Activated naive CD4-positive, alpha-beta T cell treated with Interleukin-2 at 50 U/mL for 16 hours (primary cell): ENCODE measurements around the gene PRODH.
"Not testable (repeated sequence)": the region's sequence is repeated elsewhere in the genome, so short reads cannot be mapped to it uniquely, and the experiment has no call there.

Experiments used
- DNase-seq: peaks from one replicate; pipeline ENCODE4 v3.0.0-alpha.2; 2020

PRODH gene

GRCh38 chr22:18967391-18968010 lies 31.4 kb upstream of the PRODH start:
- DNase-seq: not testable (repeated sequence)

DNA sequence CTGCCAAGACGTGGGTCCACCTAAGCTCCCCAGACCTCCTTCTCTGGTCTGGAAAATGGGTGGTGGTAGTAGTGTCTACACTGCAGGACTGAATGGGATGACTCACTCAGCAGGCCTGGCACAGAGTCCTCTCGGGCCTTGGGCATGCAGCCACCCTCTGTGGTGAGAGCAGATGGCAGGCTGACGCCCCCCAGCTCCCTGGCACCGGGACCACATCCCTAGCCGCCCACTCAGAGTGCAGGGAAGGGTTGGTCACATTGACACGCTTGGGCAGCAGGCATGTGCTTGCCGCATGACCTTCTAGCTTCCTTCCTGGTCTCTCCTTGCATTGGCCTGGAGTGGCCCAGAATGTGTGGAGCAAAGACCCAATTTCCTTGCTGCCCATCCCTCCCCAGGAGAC lies 30.7 kb upstream of the PRODH start:
- DNase-seq: no peak

DNA sequence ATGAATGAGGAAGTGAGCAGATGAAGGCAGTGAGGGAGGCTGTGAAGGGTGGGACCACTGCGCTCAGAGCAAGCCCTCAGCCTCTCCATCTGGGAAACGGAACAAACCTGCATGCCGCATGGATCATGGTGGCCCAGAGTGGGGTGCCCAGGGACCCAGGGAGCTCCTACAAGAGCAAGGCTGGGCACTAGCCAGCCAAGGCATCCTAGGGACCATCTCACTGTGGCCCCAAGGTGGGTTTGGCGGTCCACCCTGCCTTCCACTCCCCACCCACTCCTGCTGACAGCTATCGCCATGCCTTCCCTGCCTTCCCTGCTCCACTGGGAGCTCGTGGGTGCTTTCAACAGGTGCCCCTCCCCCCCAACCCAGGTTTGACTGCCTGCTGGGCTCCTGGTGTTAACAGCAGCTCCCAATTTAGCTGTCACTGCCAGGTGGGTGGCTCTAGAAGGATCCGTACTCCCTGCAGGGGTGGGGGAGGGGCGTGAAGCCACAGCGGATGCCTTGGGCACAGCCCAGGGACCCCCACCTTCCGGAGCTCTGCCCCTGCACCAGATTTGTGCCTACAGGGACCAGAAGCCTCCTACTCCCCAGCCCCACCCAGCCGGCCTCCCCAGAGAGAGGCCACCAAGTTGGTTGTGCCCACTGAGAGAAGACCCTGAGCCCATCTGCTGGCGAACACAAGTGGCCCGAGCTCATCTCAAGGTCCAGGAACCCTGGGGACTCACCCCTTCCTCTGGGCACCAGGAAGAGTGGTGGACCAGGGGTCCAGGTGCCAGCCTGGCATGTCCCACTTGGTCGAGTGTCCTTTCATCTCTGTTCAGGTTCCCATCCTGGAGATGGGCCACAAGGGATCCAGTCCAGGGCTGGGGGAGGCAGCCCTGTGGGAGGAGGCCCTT lies 29.7 kb upstream of the PRODH start:
- DNase-seq: no peak

- not testable (repeated sequence) for DNase-seq
These were observed 28.6 kb upstream of the PRODH start for GRCh38 chr22:18964501-18965265.

- DNase-seq: not testable (repeated sequence)
These were observed 28.0 kb upstream of the PRODH start for GRCh38 chr22:18964051-18964450.

DNA sequence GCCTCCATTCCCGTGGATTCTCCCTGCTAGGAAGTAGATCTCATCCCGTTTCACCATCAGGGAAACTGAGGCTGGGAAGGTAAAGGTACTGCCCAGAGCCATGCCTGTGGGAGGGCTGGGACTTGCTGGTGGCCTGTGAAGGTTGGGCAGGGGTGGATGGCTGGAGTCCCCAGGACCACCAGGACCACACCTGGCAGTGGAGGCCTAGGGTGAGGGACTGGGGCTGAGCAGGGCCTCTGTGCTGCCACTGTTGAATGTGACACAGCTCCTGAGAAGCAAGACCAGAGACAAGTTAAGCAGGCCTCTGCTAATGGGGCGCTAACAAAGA lies 26.2 kb upstream of the PRODH start:
- no peak for DNase-seq

DNA sequence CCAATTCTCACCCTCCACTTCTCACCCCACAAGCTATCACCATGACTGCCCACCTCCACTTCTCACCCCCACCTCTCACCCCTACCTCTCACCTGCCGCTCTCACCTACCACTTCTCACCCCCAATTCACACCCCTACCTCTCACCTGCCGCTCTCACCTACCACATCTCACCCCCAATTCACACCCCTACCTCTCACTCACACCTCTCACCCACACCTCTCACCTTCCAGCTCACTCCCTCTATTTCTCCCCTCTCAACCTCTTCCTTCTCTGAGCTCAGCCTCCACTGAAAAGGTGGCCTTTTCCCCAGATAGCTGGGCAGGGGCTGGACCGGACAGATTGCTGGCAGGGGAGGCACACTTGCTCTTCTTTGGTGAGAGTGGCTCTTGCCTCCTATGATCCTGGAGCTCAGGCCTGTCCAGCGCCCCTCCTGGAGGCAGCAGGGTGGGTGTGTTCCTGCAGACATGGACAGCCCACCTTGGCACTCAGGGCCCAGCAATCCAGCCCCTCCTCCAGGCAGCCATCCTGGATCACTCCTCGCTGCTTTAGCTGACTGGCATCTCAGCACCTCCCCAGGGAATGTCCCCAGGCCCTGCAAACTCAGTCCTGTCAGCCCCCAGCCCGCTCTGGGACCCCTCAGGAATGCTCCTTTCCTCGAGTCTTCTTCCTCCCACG lies 25.7 kb upstream of the PRODH start:
- DNase-seq: not testable (repeated sequence)

DNA sequence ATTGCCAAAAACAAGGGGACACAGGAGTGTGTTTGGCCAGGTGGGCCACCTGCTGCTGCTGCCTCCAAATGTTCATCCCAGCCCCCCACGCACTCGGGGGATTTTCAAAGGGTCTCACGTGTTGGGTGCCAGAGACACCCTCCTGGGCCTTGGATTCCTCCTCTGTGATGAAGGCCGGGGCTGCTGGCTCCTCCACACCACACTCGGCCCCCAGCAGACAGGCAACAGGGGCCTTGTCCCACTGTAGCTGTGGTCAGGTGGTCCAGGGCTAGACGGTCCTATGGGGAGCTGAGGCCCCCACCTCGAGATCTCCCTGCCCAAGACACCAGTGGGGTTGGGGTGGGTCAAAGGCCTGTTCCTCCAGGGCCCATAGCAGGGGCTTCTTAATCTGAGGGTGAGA lies 25.1 kb upstream of the PRODH start:
- not testable (repeated sequence) for DNase-seq

GRCh38 chr22:18960166-18960820 lies 24.2 kb upstream of the PRODH start:
- DNase-seq: not testable (repeated sequence)

- DNase-seq: not testable (repeated sequence)
These were observed 23.6 kb upstream of the PRODH start for GRCh38 chr22:18959741-18960140.

DNA sequence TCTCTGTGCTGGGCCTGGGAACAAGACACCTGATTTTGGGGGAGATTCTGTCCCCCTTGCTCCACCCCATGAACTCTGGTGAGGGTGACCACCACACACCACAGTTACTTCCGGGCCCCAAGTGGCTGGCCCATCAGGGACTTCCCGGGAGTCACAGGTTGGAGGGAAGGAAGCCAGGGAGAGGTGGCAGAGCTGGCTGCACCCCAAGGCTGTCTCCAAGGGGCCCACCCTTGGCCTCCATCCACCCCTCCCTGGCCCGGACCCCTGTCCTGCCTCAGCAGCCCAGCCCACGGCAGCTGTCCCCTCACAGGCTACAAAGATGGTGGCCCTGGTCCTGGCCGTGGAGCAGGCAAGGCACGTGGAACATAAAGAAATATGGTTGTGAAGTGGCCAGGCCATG lies 23.2 kb upstream of the PRODH start:
- not testable (repeated sequence) for DNase-seq

DNA sequence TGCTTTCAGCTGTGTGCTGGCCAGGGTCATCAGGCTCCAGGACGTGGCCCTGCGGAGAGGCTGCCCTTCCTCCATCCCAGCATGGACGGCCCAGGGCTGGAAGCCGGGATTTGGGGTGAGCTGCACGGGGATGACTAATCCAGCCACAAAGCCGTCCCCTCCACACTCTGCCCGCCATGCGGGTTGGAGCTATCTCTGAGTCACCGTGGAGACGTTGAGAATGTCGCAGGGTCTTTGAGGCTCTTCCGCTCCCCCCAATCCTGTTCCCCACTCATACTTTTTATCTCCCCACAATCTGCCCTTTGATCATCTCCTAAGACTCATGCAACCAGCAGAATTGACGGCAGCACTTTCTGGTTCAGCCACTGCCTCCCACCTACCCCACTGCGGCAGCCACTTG lies 22.6 kb upstream of the PRODH start:
- DNase-seq: not testable (repeated sequence)

DNA sequence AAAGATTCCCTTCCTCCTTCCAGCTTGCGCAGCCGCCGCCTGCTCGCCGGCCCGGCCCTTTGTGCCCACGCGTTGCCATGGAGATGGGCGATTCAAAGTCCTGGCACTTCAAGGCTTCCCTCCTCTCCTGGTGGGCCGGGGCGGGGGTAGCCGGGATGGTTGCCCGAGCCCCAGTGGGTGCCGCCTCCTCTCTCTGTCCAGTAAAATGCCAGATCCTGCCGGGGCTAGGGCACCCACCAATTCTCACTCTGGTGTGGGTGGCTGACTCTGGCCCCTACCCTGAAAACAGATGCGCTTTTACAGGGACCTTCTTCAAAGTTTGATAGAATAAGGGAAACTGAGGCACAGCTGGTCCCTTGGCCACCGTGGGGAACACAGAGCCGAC lies 22.2 kb upstream of the PRODH start:
- DNase-seq: not testable (repeated sequence)

DNA sequence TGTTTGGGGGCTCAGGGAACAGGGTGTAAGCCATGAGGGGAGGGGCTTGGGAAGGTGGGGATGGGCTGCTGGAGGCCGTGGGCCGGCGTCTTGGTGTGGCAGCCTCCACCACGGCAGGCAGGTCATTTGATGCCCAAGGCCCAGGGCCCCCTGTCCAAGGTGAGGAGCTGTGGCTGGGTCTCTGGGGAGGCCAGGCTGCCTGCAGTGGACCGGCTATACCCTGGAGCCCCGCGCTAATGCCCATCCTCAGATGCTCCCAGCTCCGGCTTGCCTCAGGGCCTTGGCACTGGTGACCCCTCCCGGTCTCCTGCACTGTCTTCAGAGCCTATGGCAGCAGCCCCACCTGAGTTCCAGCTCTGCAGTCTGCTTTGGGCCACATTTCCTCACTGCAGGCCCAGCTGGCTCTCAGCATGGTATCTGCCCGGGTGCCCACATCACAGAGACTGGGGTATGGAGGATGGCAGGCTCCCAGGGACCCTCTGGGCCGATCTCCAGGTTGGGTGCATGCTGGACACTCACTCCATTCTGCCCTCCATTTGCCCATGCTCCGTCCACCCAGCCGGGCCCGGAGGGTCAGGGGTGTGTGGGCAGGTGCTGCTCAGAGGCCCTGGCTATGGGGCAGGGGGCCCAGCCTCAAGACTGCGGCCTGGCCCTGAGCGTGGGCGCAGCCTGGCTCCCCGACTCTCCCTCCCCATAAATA lies 21.7 kb upstream of the PRODH start:
- not testable (repeated sequence) for DNase-seq

DNA sequence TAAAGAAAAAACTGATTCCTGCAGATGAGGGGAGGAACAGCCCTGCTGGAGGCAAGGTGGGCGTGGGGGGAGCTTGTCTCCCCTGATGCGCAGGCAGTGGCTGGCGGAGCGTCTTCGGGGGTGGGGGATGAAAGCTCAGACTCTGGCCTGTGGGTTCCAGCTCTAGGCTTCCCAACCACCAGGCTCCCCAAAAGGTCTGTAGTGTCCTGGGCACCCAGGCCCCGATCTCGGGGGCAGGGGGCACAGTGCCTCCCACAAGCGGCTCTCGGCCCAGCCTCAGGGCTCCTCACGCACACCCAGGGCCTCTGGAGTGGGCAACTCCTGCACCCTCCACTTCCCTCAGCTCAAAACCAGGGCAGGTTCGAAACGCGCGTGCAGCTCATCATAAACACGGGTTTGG lies 20.9 kb upstream of the PRODH start:
- DNase-seq: not testable (repeated sequence)

DNA sequence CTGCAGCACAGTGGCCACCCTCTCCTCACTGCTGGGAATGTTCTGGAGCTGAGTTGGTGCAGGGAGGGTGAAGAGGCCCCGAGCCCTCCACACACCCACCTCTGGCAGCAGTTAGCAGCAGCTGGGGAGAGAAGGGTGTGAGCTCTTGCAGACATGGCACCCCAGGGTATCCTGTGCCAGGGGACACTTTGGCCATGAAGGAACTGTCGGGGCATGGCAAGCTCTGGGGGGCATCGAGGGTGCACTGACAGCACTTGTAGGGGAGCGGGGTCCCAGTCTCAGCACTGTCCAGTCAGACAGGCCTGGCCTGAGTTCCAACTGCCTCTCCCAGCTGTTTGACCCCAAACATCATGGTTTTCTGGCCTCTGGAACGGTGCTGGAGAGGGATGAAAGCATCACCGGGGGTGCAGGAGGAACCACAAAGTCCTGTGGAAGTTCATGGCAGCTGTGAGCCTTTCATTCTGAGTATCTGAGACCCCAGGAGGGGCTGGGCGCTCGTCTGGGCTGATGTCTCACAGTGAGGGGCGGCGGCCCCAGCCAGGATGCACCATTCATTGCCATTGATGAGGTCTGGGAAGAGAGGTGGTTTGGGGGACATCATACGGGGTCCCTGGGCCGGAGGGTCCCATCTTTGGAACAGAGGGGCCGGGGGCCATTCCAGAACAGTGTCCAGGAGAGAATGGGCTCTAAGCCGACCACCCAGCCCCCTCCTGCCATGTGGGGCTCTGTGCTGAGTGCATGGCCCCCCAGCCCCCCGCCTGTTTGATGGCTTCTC lies 20.2 kb upstream of the PRODH start:
- not testable (repeated sequence) for DNase-seq

GRCh38 chr22:18955696-18956095 lies 19.6 kb upstream of the PRODH start:
- no peak for DNase-seq

- DNase-seq: no peak
These were observed 19.0 kb upstream of the PRODH start for GRCh38 chr22:18954990-18955571.

GRCh38 chr22:18954303-18954989 lies 18.4 kb upstream of the PRODH start:
- peak; percentile 57 for DNase-seq

DNA sequence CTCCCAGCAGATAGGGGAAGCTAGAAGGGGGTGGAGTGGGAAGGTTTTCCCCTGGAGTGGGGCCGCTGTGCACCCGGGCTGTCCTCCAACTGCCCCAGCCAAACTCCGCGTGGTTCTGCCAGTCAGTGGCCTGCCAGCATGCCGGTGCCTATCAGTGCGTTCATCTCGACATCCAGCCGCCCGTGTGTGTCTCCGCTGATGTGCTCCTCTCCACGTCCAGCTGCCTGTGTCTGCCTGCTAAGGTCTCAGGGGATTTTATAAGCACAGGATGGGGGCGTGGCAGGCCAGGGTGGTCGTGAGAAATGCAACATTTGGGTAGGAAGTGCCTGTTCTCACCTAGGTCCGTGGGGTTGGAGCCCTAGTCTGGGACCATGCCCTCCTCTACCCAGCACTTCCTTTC lies 17.0 kb upstream of the PRODH start:
- not testable (repeated sequence) for DNase-seq
